ENCODE measurements around the gene HSPB6. TPM values are rescaled to one million over a fixed set of nuclear protein-coding genes. Genes with fewer than 3 reads are reported as not detected.

The HSPB6 gene
- total RNA-seq, 1 donor from 2014 or later = 152 TPM

- no peak for DNase-seq
Measured at GRCh38 chr19:35746087-35746462, 10.8 kb downstream of the HSPB6 start.

DNA sequence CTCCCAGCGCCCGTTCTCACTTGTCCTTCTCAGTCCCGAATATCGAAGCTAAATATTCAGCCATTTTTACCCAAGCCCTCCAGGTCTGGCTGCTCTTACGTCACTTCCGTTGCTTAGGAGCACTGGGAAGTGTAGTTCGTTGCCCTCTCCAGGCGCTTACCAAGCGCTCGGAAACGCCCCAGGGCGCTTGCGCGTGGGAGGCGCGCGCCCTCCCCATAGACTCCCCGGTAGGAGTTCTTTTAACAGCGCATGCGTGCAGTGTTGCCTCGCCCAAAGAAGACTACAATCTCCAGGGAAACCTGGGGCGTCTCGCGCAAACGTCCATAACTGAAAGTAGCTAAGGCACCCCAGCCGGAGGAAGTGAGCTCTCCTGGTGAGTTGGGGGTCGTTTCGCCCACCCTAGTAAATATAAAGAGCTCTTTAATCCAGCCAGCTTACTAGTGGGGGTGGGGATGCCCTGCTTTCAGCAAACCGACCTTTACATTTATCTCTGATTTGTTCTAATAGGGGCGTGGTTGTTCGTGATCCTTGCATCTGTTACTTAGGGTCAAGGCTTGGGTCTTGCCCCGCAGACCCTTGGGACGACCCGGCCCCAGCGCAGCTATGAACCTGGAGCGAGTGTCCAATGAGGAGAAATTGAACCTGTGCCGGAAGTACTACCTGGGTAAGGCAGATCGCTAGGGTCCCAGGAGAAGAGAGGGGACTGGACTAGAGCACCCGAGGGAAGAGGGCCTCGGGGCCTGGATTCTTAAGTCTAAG lies 11.3 kb downstream of the HSPB6 start, which contains the start of the genes PSENEN and U2AF1L4:
PSENEN (plus strand) TSS at position 324 of the 759 bp plus-strand sequence; CDS start at position 604, 280 bp downstream.
U2AF1L4 (minus strand) TSS at position 91 of the 759 bp plus-strand sequence; CDS start at position 64, 27 bp downstream.
- peak; percentile 100 for DNase-seq

GRCh38 chr19:35744430-35745327 lies 12.2 kb downstream of the HSPB6 start:
- DNase-seq = peak; percentile 99

GRCh38 chr19:35743640-35744429 lies 13.0 kb downstream of the HSPB6 start:
- DNase-seq = no peak

DNA sequence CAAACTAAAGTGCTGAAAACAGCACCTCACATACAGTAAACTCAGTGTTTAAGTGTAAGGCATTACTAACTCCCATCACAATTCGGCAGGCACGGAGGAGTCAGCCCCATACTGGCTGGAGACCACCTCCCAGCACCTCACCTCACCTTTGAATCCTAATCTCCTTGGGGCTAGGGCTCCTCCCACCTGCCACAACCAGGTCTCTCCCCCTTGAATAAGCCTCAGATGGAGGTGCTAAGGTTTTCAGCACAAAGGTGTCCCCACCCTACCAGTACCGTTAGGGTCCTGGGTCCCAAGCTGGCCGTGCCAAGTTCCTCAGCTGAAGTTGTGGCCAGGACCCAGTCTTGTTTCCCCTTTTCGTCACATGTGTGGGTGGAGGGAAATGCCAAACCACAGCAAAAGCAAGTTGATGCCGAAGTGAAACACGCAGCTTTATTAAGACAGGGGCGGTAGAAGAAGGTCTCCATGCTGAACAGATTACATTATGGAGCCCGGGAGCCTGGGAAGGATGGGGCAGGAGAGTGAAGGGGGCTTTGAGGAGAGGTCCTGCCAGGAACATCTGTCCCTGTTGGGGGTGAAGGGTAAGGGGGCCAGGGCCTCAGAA lies 14.6 kb downstream of the HSPB6 start, which contains the start of gene IGFLR1:
IGFLR1 (minus strand) TSS at position 332 of the 604 bp plus-strand sequence. CDS start 1,272 bp downstream, outside the sequence.
- no peak for DNase-seq

- no peak for DNase-seq
Measured at GRCh38 chr19:35741203-35741515, 15.7 kb downstream of the HSPB6 start.

GRCh38 chr19:35740423-35741202 lies 16.2 kb downstream of the HSPB6 start:
- DNase-seq = peak; percentile 99

GRCh38 chr19:35740108-35740422 lies 16.8 kb downstream of the HSPB6 start:
- DNase-seq = no peak

GRCh38 chr19:35739275-35740107 lies 17.3 kb downstream of the HSPB6 start:
- no peak for DNase-seq

DNA sequence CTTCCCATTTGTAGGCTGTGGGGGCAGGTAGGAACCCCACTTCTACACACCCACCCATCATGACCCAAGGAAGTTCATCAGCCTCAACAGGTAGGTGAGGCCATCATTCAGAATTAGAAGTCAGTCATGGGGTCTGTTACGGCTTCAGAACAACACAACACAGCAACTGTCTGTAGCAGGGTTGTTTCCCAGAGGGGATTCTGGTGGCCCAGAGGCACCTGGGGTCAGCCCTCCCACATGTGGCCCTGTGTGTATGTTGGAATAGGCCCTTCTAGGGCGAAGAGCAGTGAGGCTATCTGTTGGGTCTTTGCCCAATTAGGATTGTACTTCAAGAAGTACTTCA lies 18.0 kb downstream of the HSPB6 start:
- no peak for DNase-seq

- no peak for DNase-seq
Measured at GRCh38 chr19:35738021-35738886, 18.6 kb downstream of the HSPB6 start.

GRCh38 chr19:35736913-35737886 lies 19.6 kb downstream of the HSPB6 start:
- DNase-seq = no peak

GRCh38 chr19:35734889-35735288 lies 21.9 kb downstream of the HSPB6 start:
- DNase-seq = no peak

DNA sequence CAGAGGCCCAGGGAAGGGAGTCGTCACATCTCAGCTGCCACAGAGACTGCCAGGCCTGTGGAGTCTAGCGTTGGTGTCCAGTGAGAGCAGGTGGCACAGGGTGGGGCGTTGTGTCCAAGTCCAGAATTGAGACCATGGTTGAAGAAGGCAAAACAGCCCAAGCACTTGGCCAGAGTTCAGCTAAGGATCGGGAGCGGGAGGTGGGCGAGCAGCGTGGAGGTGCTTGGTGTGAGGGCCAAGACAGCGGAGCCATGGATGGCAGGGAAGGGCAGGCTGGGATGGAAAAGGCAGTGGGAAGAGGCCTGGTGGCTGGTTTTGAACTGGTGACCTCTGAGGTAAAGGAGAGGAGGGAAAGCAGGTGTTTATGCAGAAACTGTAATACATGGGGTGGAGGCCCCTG lies 22.6 kb downstream of the HSPB6 start:
- no peak for DNase-seq

GRCh38 chr19:35733180-35734125 lies 23.4 kb downstream of the HSPB6 start:
- no peak for DNase-seq

- no peak for DNase-seq
Measured at GRCh38 chr19:35732540-35733179, 24.2 kb downstream of the HSPB6 start.

Data from tongue (tissue), 2 donors.